ENCODE data around the gene FRG1.
A peak's percentile ranks its signal among the peaks of the same experiment; 100 is the strongest.

DNA sequence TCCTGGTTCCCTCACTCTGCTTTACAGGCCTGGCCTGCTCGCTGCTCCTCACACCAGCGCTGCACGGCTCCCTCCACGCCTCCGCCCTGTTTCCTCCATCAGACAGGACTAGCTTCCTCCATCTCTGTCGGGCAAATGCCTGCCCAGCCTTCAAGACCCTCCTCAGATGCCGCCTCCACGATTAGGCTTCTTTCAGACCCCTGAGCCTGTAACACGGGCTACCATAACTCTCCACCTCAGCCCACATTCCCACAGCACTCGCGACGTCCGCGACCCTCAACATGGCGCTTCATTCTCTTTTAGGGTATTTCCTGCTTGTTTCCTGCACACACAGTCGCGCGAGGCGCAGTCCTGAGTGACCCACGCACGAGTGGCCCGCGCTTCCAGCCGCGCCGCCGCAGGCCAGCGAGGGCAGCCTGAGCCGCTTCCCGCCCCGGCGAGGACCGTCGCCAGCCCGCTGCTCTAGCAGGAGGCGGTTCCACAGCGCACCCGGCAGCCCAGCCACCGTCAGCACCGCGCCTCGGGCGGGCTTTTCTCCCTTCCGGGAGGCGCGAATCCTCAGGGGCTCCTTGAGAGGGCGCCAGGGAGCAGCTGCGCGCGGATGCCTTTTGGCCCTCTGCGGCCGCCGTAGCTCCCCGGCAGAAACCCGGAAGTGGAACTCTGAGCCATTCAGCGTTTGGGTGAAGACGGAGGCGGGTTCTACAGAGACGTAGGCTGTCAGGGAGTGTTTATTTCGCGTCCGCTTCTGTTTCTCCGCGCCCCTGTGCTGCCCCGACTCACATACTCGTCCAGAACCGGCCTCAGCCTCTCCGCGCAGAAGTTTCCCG is at the start of gene FRG1:
- TF ChIP-seq, protein P1, sequence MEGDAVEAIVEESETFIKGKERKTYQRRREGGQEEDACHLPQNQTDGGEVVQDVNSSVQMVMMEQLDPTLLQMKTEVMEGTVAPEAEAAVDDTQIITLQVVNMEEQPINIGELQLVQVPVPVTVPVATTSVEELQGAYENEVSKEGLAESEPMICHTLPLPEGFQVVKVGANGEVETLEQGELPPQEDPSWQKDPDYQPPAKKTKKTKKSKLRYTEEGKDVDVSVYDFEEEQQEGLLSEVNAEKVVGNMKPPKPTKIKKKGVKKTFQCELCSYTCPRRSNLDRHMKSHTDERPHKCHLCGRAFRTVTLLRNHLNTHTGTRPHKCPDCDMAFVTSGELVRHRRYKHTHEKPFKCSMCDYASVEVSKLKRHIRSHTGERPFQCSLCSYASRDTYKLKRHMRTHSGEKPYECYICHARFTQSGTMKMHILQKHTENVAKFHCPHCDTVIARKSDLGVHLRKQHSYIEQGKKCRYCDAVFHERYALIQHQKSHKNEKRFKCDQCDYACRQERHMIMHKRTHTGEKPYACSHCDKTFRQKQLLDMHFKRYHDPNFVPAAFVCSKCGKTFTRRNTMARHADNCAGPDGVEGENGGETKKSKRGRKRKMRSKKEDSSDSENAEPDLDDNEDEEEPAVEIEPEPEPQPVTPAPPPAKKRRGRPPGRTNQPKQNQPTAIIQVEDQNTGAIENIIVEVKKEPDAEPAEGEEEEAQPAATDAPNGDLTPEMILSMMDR (IDR thresholded peaks at IDR 0.05; ENCODE audit: insufficient read depth, low read depth, low read length): peak; percentile 85
- TF ChIP-seq EZH2 (IDR thresholded peaks at IDR 0.05; ENCODE audit: insufficient read depth, low read length): no peak

Measured in astrocyte (in vitro differentiated cells and primary cell).